Measurements from ENCODE around the gene VPS29. TPM values are rescaled to one million over a fixed set of nuclear protein-coding genes. Genes with fewer than 3 reads are reported as not detected.

VPS29 gene
- total and polyA plus RNA-seq, 2 of the 4 experiments (the other 2 are of a cell fraction): 122 to 150 TPM

DNA sequence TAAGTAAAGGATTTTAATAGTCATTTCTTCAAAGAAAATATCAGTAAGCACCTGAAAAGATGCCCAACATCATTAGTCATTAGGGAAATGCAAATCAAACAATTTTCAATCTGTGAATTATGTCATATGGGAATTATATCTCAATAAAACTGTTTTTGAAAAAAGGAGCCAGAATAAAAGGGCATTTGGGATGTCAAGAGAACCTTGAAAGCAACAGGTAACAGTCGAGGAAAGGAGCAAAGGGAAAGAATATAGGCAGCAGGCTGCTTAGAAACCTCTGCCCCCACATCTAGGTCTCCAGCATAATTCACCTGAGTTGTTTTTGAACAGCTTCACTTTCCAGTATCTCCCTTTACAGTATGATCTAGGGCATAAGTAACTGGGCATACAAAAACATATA is 12.5 kb upstream of the VPS29 start:
- Histone ChIP-seq H3K56ac (ENCODE audit: extremely low read depth, insufficient read depth, low read length) (no peak overlapping the region), H3K79me1 (ENCODE audit: low read depth in 1 of 2, low read length in 2 of 2) (no peaks in the 10 kb centered on the region), H3K4me3 (ENCODE audit: insufficient read depth, low read depth, low read length) (no peak overlapping the region), H2BK15ac (ENCODE audit: low read depth, low read length) (no peak overlapping the region), H3K4me2 (ENCODE audit: low read depth, low read length) (no peak overlapping the region), H3K9ac (ENCODE audit: low read depth, low read length) (no peak overlapping the region), H2BK20ac (ENCODE audit: low read depth, low read length) (no peak overlapping the region), H2BK120ac (ENCODE audit: low read depth, low read length) (no peak overlapping the region), H3K18ac (ENCODE audit: low read depth, low read length) (no peak overlapping the region), H2BK5ac (ENCODE audit: low read depth, low read length, poor library complexity, severe bottlenecking) (no peak overlapping the region), H4K20me1 (ENCODE audit: insufficient read depth, low read length) (no peaks in the 10 kb centered on the region), H3K14ac (replicated peaks; ENCODE audit: low read depth, low read length) (no peak overlapping the region), H3K27me3 (ENCODE audit: control insufficient read depth, insufficient read depth, low read length) (no peaks in the 10 kb centered on the region), H3K36me3 (ENCODE audit: control insufficient read depth, insufficient read depth, low read length) (no peaks in the 10 kb centered on the region), H2AK9ac (replicated peaks; ENCODE audit: low read depth, low read length, poor library complexity) (no peak overlapping the region), H2AFZ (replicated peaks; ENCODE audit: low read length, poor library complexity) (no peak overlapping the region), H3K27ac (ENCODE audit: insufficient read depth, low read length) (no peak overlapping the region), H3K9me1 (ENCODE audit: insufficient read depth, low read length) (no peaks in the 10 kb centered on the region), H2AK5ac (ENCODE audit: low read depth, low read length) (no peak overlapping the region), H3K4ac (ENCODE audit: low read depth, low read length) (no peak overlapping the region), H4K5ac (ENCODE audit: low read depth, low read length) (no peak overlapping the region), H4K8ac (ENCODE audit: low read depth in 2 of 2, low read length in 2 of 2) (no peak overlapping the region), H3K4me1 (ENCODE audit: control insufficient read depth, insufficient read depth, low read length) (no peaks in the 10 kb centered on the region), H4K91ac (ENCODE audit: insufficient read depth, low read depth, low read length) (no peak overlapping the region), H3K9me3 (ENCODE audit: control insufficient read depth, insufficient read depth, low read length) (no peaks in the 10 kb centered on the region), H3K23ac (ENCODE audit: low read depth, low read length) (no peak overlapping the region)
- no TSS peak for BruUV-seq (replicated peaks)
- WGBS, 2 experiments (ENCODE audit: extremely low coverage in 2 of 2, insufficient read length in 1 of 2): no CpG with 5 or more reads among the region's 1 CpG
- intact Hi-C loops (cut with micrococcal nuclease) (no loop called here), in situ Hi-C loops (cut with MboI; ENCODE audit: low sequenced_read_pairs) (loop anchor here (5.0 kb wide), 1 partner anchor 83 kb away; no protein-coding TSS in a partner anchor), dilution Hi-C loops (cut with HindIII; ENCODE audit: low sequenced_read_pairs, unreplicated experiment) (no loop called here)
- CTCF ChIA-PET: no interaction called here
- no peak for DNase-seq
- TF ChIP-seq RCOR1 (IDR thresholded peaks at IDR 0.05; ENCODE audit: insufficient replicate concordance, low read length) (no peak), MAFK (IDR thresholded peaks at IDR 0.05; ENCODE audit: low read depth, low read length) (no peak), NFE2L2 (IDR thresholded peaks at IDR 0.05; ENCODE audit: low read depth, low read length) (no peak), MAZ (IDR thresholded peaks at IDR 0.05; ENCODE audit: borderline replicate concordance, low read depth, low read length) (no peak), RAD21 (IDR thresholded peaks at IDR 0.05; ENCODE audit: low read length) (no peak), POLR2A (IDR thresholded peaks at IDR 0.05; ENCODE audit: low read depth, low read length) (no peak), CHD1 (IDR thresholded peaks at IDR 0.05; ENCODE audit: low read depth, low read length) (no peak)
- TF ChIP-seq, protein P1, sequence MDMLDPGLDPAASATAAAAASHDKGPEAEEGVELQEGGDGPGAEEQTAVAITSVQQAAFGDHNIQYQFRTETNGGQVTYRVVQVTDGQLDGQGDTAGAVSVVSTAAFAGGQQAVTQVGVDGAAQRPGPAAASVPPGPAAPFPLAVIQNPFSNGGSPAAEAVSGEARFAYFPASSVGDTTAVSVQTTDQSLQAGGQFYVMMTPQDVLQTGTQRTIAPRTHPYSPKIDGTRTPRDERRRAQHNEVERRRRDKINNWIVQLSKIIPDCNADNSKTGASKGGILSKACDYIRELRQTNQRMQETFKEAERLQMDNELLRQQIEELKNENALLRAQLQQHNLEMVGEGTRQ (IDR thresholded peaks at IDR 0.05; ENCODE audit: low read depth, low read length): no peak
- POLR2A ChIA-PET (ENCODE audit: unreplicated experiment): no interaction called here
- no peak for ATAC-seq (ENCODE audit: low read depth)

Data from IMR-90 (cell line).